ENCODE measurements around the gene FBXO48.
"Not testable (repeated sequence)": the region's sequence is repeated elsewhere in the genome, so short reads cannot be mapped to it uniquely, and the experiment has no call there.

FBXO48 gene

GRCh38 chr2:68467077-68467960, at the start of gene FBXO48, which contains the start of gene APLF:
FBXO48 (minus strand) TSS chr2:68467294; CDS start chr2:68465145, 2,149 bp downstream.
APLF (plus strand) TSS chr2:68467585; CDS start chr2:68467732, 147 bp downstream.
- peak; percentile 94 to 95 for DNase-seq (ENCODE audit: low read depth in 2 of 2)

- no peak for DNase-seq (ENCODE audit: low read depth in 2 of 2)
Observed at GRCh38 chr2:68516051-68516955, 49.2 kb upstream of the FBXO48 start.

GRCh38 chr2:68514316-68514929, 47.3 kb upstream of the FBXO48 start:
- DNase-seq (ENCODE audit: low read depth in 2 of 2) = no peak

DNA sequence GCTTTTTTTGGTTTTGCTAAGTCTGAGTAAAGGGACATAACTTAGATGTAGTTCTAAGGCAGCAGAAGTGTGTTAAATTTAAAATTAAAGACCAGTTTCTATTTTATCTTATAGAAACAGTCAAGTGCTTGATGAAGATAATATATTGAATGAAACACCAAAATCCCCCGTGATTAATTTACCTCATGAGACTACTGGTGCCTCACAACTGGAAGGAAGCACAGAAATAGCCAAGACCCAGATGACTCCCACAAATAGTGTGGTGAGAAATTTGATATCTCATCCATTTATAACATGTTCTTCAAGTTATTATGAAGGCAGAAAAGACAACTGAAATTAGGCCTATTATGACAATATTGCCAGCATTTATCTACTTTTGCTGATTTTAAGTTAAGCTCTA, 45.9 kb upstream of the FBXO48 start:
- no peak for DNase-seq (ENCODE audit: low read depth in 2 of 2)

GRCh38 chr2:68512326-68512725, 45.2 kb upstream of the FBXO48 start:
- DNase-seq (ENCODE audit: low read depth in 2 of 2) = no peak

GRCh38 chr2:68506170-68506569, 39.1 kb upstream of the FBXO48 start:
- no peak for DNase-seq (ENCODE audit: low read depth in 2 of 2)

DNA sequence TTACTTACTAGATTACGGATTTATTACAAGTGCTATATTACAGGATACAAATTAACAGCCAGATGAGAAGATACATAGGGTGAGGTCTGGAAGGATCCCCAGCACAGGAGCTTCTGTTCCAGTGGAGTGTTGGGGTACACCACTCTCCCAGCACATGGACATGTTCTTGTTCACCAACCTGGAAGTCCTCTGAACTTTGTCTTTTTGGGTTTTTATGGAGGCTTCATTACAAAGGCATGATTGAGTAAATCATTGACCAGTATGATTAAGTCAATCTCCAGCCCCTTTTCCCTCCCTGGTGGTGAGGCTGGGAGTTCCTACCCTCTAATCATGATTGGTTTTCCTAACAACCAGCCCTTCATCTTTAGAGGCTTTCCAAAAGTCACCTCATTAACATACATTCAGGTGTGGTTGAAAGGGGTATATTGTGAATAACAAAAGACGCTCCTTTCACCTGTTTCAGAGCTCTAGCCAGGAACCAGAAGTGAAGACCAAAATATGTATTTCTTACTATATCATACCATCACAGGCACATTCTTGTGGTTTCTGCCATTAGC, 38.6 kb upstream of the FBXO48 start:
- no peak for DNase-seq (ENCODE audit: low read depth in 2 of 2)

DNA sequence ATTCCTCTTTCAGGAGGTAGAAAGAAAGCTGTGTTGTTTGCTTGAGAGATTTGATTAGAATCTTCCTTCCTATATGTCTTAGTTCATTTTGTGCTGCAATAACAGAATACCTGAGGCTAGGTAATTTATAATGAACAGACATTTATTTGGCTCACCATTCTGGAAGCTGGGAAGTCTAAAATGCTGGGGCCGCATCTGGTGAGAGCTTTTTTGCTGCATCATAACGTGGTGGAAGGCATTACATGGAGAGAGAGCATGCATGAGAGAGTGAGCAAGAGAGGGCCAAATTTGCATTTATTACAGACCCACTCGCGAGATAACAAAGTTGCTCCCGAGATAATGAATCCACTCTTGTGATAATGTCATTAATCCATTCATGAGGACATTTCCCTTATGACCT, 34.7 kb upstream of the FBXO48 start:
- no peak for DNase-seq (ENCODE audit: low read depth in 2 of 2)

- DNase-seq (ENCODE audit: low read depth in 2 of 2) = no peak
Observed at GRCh38 chr2:68500649-68501048, 33.6 kb upstream of the FBXO48 start.

GRCh38 chr2:68499133-68499532, 32.0 kb upstream of the FBXO48 start:
- DNase-seq (ENCODE audit: low read depth in 2 of 2) = no peak

- no peak for DNase-seq (ENCODE audit: low read depth in 2 of 2)
Observed at GRCh38 chr2:68491582-68491981, 24.5 kb upstream of the FBXO48 start.

GRCh38 chr2:68489282-68489681, 22.2 kb upstream of the FBXO48 start:
- no peak for DNase-seq (ENCODE audit: low read depth in 2 of 2)

- DNase-seq (ENCODE audit: low read depth in 2 of 2) = not testable (repeated sequence)
Observed at GRCh38 chr2:68488605-68489004, 21.5 kb upstream of the FBXO48 start.

DNA sequence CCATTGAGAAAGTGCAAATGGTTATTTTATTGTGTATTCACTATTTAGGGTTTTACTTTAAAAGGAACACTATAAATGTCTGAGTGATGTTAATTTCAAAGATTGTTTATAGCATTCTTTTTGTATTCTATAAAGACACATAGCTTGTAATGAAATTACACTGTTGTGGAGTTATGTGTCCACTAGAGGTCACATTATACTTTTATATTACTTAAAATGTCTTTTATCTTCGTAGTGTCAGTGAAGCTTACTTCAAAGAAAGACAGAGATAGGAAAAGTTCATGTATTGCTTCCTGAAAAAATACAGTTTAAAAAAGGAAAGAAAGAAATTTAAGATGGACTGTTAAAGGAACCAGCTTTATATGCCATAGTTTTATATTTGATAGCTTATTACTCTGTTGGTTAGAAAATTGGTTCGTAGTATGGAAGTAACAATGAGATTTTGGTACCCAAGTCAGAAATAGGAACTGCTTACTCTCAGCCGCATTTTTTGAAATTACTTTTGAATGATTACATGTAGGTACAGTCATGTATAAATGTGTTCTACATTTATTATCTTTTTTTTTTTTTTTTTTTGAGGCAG, 20.8 kb upstream of the FBXO48 start:
- no peak for DNase-seq (ENCODE audit: low read depth in 2 of 2)

GRCh38 chr2:68483011-68483410, 15.9 kb upstream of the FBXO48 start:
- no peak for DNase-seq (ENCODE audit: low read depth in 2 of 2)

DNA sequence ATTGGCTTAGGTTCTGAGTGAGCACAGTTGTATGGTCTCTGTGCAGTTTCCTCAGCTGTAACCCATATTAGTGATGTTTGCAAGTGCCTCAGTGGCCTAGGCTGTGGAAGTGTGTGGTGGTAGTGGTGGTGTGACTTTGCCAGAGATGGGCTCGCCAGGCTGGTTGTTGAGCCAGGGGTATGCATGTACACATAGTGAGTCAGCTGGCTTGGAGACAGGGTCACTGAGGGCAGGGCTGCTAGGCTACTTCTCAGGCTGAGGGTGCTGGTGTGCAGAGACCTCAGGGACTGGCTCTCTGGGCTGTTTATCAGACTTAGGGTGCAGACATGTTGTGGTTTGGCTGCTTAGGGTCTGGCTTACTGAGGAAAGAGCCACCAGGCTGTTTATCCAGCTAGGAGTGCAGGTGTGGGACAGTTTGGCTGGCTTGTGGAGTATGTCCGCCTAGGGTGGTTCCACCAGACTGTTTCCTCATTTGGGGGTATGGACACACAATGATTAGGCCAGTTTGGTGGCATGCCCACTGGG, 15.3 kb upstream of the FBXO48 start:
- DNase-seq (ENCODE audit: low read depth in 2 of 2) = no peak

DNA sequence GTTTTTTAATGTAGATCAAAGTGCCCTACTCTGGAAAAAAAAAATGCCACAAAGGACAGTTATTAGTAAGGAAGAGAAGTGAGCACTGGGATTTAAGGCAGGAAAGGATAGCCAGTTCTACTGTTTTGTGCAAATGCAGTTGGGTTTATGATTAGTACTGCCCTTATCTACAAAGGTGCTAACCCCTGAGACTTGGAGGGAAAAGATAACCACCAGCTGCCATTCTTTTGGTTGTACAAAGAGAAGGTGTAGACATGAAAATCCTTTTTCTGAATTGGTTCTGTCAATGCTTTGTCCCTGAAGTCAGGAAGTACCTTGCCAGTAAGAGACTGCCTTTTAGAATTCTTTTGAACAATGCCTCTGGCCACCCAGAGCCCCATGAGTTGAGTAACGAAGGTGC, 11.6 kb upstream of the FBXO48 start:
- no peak for DNase-seq (ENCODE audit: low read depth in 2 of 2)

DNA sequence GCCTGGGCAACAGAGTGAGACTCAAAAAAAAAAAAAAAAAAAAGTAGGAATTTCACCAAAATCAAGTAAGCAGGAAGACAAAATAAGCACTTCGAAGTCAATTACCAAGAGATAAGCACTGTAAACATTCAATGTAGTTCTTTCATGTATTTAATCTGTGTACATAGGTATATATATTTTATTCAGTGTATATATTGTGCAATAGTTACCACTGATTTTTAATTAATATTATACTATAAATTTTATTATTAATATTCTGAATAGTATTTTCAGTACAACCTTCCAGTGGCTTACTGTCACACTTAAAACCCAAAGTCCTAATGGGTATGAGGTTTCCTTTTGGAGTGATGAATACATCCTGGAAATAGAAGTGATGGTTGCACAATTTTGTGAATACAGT, 9.4 kb upstream of the FBXO48 start:
- no peak for DNase-seq (ENCODE audit: low read depth in 2 of 2)

GRCh38 chr2:68475576-68475975, 8.5 kb upstream of the FBXO48 start:
- DNase-seq (ENCODE audit: low read depth in 2 of 2) = no peak

DNA sequence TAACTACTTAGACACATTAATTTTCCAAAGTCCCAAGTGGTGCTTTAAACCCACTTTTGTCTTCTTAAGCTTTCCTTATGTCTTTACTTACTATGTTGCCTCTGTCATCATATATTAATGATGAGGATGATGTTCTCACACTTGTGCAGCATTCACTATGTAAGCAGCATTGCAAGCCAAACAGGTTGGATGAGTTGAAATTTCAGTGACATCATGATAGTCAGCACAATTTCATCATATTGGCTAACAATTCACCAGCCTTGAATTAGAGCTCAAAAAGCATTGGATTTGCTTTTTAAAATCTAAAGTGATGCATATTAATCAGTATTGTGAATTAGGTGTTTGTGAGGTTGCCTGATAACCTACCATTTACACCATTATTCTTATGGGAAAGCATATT, 8.0 kb upstream of the FBXO48 start:
- DNase-seq (ENCODE audit: low read depth in 2 of 2) = no peak

GRCh38 chr2:68472796-68473414, 5.8 kb upstream of the FBXO48 start:
- DNase-seq (ENCODE audit: low read depth in 2 of 2) = no peak
